ENCODE data around the gene NLK.

GRCh38 chr17:28081467-28081866 is 39.0 kb downstream of the NLK start:
- TF ChIP-seq CTCF (IDR thresholded peaks at IDR 0.05) = no peak
- no peak for TF ChIP-seq EP300 (IDR thresholded peaks at IDR 0.05)

All from upper lobe of left lung (tissue), 4 donors.